SH-SY5Y (cell line): Measurements from ENCODE around the gene ANKRD55.

ENCODE experiments used
- GATA2 ChIP-seq: IDR thresholded peaks from 2 replicates; pipeline ENCODE4 v1.6.1; 2011; ENCODE audit warnings: mild to moderate bottlenecking, low read depth, low read length
- GATA3 ChIP-seq: IDR thresholded peaks from 2 replicates; pipeline ENCODE4 v1.6.1; 2011; ENCODE audit warnings: low read depth, mild to moderate bottlenecking, low read length, moderate library complexity

Gene ANKRD55

DNA sequence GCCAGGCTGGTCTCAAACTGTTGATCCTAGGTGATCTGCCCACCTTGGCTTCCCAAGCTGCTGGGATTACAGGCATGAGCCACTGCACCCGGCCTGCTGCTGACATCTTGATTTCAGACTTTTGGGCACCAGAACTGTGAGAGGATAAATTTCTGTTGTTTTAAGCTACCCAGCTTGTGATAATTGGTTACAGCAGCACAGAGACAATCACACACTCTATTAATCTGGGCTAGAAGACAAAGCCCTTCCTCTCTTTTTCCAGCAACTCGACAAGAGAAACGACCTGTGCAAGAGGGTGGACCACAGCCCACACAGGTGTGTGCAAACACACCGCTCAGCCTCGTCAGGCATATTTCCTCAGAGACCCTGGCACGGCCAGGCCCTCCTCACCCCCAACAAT lies 4.5 kb downstream of the ANKRD55 start:
- no peak for TF ChIP-seq GATA3

DNA sequence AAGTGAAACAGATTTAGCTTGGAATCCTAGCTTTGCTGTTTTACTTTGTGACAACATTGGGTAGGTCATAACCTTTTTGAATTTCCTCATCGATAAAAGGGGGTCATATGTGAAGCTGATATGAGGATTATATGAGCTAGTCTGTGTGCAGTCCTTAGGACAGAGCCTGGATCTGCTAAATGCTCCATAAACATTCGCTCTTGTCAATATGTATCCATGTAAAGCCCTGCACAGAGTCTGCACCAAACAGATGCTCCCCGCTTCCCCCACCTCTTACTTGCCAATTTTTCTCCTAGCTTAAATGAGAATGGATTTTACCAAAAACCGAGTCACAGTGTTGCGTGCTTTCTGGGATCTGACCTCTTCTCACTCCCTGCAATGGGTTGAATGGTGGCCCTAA lies 5.4 kb downstream of the ANKRD55 start:
- TF ChIP-seq GATA3, result no peak
- no peak for TF ChIP-seq GATA2

DNA sequence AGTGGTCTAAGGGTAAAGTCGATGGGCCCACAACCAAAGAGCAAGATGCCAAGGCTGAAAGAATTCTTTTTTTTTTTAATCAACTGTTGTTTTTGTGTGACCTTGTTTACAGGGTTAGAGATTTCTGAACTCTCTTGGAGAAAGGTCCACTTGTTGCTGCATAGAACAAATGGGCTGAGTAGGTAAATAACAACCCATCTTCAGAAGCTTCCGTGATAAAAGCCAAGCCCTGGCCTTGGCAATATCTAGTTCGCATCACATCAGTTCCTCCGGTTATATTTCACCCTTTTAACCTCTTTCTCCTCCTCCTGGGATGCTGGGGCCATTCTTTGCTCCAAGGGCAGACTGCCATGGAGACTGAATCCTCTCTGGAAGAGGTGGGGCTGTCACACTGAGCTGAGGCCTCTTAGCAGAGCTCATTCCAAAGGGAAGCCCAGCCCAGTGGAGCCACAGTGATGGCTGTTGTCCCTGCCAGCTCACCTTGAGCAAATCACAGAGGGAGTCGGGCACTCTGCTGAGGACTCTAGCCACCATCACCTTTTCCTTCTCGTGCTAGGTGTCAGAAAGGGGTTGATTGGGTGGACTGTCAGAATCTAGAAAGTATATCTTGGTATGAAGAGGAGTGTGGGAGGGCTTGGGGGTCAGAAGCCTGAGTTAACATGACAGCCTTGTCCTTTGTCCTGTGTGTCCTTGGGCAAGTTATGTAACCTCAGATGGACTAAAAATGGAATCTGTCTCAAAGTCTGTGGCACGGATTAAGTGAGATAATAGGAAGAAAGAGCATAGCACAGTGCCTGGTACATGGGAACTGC lies 17.9 kb downstream of the ANKRD55 start:
- TF ChIP-seq GATA2 (no peak), GATA3 (no peak)

DNA sequence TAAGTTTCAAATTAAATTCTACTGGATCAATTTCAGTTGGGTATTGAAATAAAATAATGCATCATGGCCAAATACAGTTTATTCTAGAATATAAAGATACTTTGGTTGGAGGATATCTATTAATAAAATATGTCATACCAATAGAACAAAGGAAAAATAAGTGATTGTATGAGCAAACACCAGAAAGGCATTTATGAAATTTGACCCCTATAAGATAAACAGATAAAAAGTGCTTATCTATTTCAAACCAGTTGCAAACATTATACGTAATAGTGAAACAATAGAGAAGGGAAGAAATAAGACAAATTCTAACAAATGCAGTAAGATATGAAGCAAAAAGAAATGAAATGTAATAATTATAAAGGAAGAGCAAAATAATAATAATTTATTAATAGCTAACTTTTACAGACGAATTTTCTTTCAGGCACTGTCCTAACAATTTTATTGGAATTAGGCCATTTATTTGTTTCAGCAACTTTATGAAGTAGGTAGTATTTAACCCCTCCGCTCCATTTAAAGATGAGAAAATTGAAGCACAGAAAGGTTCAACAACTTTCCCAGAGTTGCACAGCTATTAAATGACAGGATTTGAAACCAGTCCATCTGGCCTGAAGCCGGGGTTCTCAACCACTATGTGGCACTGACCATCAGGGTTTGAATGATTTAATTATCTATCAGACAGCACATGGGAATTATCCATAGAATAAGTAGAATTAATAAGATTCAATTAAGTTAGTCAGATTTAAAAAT lies 20.8 kb downstream of the ANKRD55 start:
- TF ChIP-seq GATA2, result no peak
- no peak for TF ChIP-seq GATA3

DNA sequence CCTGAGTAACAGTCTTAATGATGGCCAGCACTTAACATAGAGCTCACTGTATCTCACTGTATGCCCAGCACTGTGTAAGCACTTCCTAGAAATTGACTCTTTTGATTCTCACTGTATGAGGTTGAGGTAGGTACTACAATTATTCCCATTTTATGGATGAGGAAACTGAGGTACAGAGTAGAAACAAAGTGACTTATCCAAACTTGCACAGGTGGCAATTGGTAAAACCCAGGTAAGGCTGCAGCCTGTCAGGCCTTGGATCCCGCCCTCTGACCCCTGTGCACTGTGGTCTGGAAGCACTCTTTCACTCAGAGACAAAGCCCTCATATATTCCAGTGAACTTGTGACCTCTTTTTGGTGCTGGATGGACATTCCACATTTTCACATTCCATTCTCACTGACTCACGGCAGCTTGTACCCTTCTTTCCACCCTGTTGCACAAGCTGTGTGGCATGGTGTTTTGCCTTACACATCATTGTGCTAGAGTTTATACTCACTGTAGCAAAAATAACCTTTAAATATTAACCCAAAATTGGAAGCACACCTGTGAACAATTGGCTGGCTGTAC lies 21.7 kb downstream of the ANKRD55 start:
- TF ChIP-seq GATA3, result no peak
- no peak for TF ChIP-seq GATA2

DNA sequence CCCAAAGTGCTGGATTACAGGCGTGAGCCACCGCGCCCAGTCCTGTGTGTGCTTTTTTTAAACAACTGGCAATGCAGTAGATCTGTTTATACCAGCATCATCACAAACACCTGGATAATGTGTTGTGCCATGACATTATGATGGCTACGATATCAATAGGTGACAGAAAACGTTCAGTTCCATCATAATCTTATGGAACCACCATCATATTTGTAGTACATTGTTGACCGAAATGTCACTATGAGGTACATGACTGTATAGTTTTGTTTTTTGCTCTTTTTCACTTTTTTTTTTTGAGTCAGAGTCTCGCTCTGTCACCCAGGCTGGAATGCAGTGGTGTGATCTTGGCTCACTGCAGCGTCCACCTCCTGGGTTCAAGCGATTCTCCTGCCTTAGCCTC lies 24.4 kb downstream of the ANKRD55 start:
- TF ChIP-seq GATA2, result no peak
- TF ChIP-seq GATA3, result no peak

DNA sequence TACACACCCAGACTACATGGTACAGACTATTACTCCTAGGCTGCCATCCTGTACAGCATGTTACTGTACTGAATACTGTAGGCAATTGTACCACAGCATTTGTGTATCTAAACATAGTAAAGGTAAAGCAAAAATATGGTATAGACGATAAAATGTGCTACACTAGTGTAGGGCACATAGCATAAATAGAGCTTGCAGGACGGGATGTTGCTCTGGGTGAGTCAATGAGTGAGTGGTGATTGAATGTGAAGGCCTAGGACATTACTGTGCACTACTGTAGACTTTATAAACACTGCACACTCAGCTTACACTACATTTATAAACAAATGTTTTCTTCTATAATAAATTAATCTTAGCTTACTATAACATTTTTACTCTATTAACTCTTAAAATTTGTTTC lies 25.6 kb downstream of the ANKRD55 start:
- TF ChIP-seq GATA2 (no peak), GATA3 (no peak)

DNA sequence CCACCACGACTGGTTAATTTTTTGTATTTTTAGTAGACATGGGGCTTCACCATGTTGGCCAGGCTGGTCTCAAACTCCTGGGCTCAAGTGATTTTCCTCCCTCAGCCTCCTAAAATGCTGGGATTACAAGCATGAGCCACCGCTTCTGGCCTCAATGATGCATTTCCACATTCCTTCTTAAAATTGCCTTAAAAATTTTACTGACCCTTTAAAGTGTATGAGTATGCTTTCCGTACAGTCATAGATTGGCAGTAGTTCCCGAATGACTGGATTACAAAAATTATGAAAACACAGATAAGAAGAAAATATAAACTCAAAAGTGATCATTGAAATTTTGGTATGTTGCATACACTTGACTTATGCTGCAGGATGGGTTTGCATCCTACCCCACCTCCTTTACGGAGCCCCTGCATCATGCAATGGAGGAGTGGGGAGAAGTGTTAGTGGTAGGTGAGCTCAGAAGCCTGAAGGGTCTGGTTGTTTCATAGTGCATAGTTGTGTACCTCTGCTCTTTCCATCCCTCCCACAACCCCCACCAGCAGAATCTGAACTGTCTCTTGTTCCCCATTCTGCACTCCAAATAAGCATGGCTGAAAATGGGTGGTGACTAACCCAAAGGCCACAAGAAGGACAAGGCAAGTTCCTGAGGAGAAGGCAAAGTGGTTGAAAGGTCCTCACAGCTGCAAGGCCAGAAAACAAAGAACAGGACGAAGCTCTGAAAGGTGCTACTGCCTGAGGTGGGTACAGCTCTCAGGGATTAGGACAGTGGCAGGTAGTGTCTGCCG lies 26.8 kb downstream of the ANKRD55 start:
- TF ChIP-seq GATA3 (no peak), GATA2 (no peak)

DNA sequence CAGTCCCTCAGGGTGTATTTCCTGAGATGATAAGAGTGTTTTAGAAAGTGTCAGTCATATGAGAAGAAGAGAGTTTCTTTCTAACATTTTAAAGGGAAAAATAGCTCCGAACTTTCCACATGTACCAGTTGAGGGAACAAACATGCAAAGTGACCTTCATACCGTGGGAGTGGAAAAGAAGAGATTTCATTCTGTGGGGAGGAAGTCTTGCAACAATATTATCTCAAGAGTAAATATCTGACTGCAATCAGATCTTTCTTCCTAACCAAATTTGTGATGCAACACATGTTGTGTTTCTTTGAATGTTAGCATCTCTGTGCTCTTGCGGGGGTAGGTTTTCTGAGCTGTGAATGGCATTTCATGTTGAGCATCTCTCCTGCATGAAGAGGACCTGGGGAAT lies 30.6 kb downstream of the ANKRD55 start:
- TF ChIP-seq GATA2, result no peak
- no peak for TF ChIP-seq GATA3

DNA sequence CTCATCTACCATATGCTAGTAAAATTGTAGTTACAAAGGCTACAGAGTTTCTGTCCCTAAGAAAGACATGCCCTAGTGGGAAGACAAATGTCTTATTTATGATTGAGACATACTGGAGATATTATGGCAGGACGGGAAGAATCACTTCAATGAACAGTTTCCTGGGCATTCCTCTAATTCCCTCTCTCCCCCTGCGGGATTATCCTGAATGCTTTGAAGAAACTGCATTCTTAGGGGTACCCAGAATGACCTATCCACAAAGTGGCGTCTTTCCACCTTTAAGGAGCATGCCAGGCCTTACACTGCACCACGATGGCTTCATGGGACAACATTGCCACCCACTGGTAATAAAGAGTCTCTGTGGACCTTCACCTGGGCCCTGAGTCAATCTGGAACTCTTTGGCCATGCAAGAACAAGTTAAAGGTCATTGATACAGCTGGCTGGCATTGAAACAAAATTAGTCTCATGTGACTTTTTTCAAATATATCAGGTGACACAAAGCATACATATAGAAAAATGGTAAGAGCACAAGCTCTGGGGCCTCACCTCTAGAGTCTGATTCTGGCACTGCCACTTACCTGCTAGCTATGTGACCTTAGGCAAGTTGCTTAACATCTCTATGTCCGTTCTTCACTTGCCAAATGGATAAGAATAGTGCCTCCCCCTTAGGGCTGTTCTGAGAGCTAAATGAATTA lies 32.0 kb downstream of the ANKRD55 start:
- TF ChIP-seq GATA3 (no peak), GATA2 (no peak)

DNA sequence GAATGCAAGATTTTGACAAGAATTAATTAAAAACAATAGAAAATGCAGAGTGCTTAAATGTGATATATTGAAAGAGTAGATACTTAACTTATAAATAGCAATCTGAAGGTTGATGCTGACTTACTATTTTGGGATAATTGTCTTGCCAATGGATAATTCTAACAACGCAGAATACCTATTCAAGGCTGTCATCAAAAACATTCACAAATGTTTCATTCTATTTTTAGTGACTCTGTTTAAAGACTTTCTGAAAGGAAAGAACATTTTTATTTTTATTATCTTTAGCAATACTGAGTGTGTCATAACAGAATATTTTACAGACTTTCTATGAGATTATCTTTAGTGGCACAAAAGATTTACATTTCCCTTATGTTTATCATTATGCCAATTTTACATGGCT lies 38.1 kb downstream of the ANKRD55 start:
- TF ChIP-seq GATA2, result no peak
- no peak for TF ChIP-seq GATA3

DNA sequence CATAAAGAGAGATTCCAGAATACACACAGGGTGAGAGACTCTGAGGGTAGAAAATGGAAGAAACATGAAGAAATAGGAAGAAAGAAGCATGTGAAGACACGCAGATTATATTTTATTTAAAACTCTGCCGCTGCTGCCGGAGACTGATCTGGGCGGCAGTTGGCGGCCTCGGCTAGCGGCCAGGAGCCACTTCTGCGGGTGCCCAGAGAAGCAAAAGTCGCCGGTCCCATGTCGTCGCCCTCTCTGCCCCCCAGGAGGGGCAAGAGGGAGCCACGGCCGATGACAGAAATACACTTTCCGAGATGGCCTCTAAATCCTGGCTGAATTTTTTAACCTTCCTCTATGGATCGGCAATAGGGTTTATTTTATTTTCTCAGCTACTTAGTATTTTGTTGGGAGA lies 40.9 kb downstream of the ANKRD55 start:
- TF ChIP-seq GATA3, result no peak
- no peak for TF ChIP-seq GATA2

DNA sequence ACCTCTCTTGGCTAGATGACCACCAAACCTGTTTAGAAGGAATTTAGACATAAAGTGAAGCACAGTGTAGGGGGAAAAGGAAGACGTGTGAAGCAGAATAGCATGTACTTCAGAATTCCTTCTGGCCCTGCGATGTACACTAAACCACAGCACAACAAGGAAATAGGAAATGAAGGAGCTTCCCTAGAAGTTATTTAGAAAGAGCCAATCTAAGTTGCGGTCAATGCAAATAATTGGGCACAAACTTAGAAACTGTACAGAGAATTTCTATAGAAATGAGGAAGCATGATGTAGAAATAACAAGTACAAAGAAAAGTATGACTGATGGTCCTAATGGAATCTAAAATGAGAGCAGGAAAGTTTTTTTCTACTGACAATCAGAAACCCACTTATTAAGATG lies 41.5 kb downstream of the ANKRD55 start:
- TF ChIP-seq GATA3 (no peak), GATA2 (no peak)

DNA sequence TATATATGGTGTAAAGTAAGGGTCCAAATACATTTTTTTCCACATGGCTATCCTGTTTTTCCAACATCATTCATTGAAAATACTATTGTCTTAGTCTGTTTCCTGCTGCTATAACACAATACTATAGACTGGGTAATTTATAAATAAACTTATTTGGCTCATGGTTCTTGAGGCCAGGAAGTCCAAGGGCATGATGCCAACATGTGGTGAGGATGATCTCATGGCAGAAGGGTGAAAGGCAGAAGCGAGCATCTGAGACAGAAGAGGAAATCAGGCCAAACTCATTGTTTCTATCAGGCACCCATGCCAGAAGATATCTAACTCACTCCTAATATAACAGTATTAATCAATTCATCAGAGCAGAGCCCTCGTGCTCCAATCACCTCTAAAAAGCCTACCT lies 42.6 kb downstream of the ANKRD55 start:
- no peak for TF ChIP-seq GATA3
- TF ChIP-seq GATA2, result no peak
